CD4-positive, alpha-beta T cell treated with Interleukin-17A for 4 hours (primary cell): ENCODE data around the gene GLCE.

Experiments used
- DNase-seq: peaks from one replicate; pipeline ENCODE4 v3.0.0-alpha.2; 2020; ENCODE audit warnings: mixed read lengths

The GLCE gene

DNA sequence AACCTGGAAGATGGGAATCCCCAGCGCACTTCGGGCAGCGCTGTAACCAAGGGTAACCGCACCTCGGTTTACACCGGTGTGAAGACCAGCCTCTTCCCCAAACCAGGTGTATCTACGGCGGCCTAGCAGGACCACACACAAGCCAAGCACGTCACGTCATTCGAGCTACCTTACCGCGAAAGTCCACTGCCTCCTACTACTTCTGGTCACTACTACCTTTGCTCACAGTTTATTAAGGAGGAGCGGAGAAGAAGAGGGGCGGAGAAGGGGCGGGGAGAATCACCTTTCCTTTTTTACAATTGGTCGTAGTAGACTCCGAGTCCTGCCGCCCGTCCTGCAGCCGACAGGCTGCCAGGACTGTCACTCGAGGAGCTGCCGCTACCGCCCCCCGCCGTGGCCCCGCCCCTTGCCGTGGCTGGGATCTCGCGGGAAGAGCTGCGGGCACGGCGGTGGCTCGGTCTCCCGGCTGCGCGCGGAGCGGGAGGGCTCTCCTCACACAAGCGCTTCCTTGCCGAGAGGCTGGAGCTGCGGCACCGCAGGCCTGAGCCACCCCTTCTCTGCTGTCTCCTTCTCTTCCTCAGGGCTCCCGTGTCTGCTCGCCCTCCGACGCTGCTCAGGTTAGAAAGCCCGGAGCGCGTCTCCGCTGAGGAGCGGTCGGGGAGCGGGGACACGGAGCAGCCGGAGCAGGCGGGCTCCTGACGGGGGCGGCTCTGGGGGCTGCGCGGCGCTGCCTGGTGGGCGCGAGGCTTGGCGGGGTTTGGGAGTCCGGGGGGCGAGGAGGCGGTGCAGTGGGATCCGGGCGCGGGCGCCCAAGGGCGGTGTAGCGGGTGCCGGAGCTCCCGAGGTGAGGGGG is at the start of gene GLCE:
Gene GLCE, plus strand, starts transcription at position 495 of the 853 bp plus-strand sequence. CDS start 95,172 bp downstream, outside the sequence.
- DNase-seq, result peak; percentile 97

- DNase-seq, result no peak
These were observed 46.0 kb upstream of the GLCE start for GRCh38 chr15:69114331-69114928.

GRCh38 chr15:69115031-69115430 is 45.4 kb upstream of the GLCE start:
- no peak for DNase-seq

- DNase-seq, result no peak
These were observed 44.0 kb upstream of the GLCE start for GRCh38 chr15:69116391-69116790.

GRCh38 chr15:69117431-69117871 is 43.0 kb upstream of the GLCE start:
- DNase-seq, result no peak

DNA sequence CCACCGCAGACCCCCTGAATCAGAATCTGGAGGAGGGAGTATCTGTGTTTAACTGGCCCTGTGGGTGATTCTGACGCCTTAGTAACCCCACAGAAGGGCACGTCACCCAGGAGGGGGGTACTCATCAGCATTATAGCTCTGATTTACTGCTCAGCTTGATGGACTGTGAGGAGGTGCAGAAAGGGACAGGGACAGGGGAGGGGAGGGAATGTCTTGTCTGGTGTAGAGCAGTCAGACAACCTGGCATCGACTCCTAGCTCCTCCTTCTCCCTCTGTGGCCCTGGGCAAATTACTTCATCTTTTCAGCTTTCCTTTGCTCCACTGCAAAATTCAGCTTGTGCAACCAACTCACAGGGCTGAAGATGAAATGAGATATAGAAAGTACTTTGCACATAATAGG is 42.3 kb upstream of the GLCE start:
- DNase-seq, result no peak

DNA sequence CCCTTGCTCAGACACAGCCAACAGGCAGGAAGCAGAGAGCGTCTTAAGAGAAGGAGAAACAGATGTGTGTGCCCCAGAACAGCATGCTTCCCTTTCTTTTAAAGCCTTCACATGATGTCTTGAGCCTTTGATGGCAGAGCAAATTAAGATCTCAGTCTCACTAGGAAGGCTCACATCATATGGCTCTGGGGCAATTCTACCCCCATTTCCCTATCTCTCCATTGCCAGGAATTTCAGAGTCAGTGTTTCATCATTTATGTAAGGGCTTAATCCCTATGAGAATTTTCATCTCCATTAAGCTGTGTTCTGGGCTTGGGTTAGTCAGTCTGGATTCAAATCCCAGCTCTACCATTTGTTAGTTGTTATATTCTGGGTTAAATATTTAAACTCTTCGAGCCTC is 41.4 kb upstream of the GLCE start:
- DNase-seq, result no peak

- DNase-seq, result no peak
These were observed 40.6 kb upstream of the GLCE start for GRCh38 chr15:69119683-69120395.

DNA sequence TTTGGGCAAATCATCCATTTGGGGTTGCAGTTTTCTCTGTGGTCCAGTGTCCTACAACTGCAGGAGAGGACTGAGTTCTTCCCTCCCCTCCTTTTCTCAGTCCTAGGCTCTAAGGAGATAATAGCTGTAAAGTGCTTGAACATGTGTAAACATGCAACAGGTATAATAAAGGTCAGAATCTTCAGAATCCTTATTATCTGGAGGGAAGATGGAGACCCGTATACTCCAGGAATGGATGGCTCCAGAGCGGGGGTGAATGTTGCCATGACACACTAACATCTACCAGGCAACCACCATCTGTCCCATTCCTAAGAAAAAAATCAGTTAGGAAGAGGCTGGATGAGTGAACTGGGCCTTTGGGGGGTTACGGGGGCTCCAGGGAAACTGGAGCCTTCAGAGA is 39.7 kb upstream of the GLCE start:
- DNase-seq, result no peak

GRCh38 chr15:69121198-69121828 is 39.1 kb upstream of the GLCE start:
- no peak for DNase-seq

DNA sequence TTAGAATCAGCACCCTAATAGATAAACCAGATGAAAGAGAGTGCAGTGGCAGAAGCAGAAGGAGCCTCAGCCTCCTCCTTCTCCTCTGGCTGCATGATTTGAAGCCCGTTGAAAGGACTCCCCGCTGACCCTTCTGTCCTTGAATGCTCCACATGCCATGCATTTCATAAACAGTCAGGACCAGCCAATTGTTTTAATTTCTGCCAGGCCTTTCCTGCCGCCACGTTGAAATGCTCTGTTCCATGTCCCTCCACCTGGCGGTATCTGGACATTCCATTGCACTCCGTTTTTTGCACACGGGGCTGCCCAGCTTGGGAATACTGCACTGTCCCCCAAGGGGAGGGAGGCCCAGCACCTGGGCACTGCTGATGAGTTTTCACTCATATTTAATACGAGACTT is 35.2 kb upstream of the GLCE start:
- DNase-seq, result no peak

- no peak for DNase-seq
These were observed 34.4 kb upstream of the GLCE start for GRCh38 chr15:69126054-69126469.

DNA sequence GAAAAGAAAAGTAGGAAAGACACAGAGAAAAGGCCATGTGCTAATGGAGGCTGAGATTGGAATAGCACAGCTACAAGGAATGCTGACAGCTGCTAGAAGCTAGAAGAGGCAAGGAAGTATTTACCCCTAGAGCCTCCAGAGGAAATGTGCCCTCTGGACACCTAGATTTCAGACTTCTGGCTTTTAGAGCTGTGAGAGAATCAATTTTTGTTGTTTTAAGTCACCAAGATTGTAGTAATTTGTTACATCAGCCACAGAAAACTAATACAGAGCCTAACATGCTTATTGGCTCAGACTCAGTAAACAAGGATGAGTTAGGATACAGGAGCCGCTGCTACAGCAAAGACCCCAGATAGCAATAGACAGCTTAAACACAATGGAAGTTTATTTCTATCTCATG is 33.1 kb upstream of the GLCE start:
- DNase-seq, result no peak

- no peak for DNase-seq
These were observed 31.6 kb upstream of the GLCE start for GRCh38 chr15:69128667-69129311.

GRCh38 chr15:69131362-69132220 is 28.8 kb upstream of the GLCE start:
- no peak for DNase-seq

GRCh38 chr15:69132430-69132829 is 28.0 kb upstream of the GLCE start:
- DNase-seq, result no peak

DNA sequence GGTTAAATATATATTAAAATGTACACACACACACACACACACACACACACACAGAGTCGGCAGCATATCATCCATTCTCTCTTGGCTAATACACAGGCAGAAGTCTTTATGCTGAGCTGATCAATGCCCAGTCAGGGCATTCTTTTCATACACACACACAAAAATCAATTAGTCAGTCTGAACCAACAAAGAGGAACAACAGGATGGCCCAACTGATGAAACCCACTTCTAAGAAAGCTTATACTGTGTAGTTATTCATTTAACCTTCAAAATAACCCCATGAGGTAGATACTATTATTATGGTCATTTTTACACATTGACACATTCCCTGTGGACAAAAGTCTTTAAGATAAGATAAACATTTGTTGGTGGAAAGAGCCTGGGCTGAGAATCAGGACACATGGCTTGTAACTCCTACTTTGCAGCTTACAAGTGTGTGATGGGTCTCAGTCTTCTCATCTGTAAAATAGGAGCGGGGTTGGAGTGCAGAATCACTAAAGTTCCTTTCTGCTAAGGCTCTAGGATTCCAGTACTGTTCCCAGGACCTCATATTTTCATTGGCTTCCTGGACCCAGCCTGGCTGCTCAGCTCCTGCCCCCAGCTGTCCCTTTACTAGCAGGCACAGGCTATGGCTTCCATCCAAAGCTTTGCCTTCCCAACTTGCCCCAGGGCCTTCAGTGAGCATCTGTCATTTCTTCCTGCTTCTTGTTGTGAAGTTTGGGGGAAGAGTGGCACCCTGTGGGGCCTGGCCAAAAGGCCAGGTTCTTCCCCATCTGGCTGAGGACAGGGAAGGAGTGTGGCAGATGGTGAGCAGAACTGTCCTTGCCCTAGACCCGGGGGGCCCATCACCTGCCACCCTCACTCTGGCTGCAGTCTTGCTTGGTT is 27.2 kb upstream of the GLCE start:
- DNase-seq, result no peak

DNA sequence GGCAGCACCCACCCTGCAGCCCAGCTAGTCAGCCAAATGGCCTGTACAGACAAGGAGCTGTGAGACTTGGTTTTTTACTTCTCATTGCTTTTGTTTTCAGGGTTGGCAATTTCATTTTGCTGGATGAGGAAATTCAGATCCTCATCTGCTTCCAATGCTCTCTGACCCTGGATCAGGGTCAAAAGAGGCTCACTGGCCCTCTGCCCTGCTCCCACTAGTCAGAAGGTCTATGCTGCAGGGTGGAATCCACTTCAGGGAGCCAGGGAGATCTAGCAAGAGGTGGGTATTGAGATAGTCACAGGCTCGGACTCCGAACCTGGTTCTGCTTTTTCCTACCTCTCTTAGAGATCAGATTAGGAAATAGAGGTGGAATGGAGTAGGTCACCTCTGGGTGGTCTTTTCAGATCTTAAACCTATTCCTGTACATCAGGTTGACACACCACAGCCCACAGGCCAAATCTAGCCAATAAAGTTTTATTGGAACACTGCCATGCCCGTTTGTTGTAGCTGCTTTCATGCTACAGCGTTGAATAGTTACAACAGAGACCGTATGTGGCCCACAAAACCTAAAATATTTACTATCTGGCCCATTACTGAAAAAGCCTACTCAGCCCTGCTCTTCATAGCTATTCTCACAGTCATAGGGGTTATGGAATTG is 26.4 kb upstream of the GLCE start:
- DNase-seq, result no peak

- no peak for DNase-seq
These were observed 25.6 kb upstream of the GLCE start for GRCh38 chr15:69134791-69135190.

GRCh38 chr15:69135499-69135898 is 24.9 kb upstream of the GLCE start:
- DNase-seq, result no peak
